Uterus (tissue), 2 donors: Measurements from ENCODE around the gene ARVCF.

ENCODE experiments used
- POLR2A ChIP-seq, 2 donors: fragments of 450-650 bp; IDR thresholded peaks; one replicate each; pipeline ENCODE4 v1.6.1; 2016; ENCODE audit warnings: antibody characterized with exemption in 2 of 2, mild to moderate bottlenecking in 1 of 2, moderate library complexity in 1 of 2
- TF ChIP-seq, protein P1 (sequence below), 4 experiments: fragments of 200-600 bp in 2 of 4; fragments of 450-650 bp in 2 of 4; sonication (generic) in 2 of 4; IDR thresholded peaks; one replicate each; pipeline ENCODE4 v1.5.1; 2016 to 2019; ENCODE audit warnings: antibody characterized with exemption in 4 of 4, mild to moderate bottlenecking in 2 of 4, moderate library complexity in 1 of 4

DNA sequence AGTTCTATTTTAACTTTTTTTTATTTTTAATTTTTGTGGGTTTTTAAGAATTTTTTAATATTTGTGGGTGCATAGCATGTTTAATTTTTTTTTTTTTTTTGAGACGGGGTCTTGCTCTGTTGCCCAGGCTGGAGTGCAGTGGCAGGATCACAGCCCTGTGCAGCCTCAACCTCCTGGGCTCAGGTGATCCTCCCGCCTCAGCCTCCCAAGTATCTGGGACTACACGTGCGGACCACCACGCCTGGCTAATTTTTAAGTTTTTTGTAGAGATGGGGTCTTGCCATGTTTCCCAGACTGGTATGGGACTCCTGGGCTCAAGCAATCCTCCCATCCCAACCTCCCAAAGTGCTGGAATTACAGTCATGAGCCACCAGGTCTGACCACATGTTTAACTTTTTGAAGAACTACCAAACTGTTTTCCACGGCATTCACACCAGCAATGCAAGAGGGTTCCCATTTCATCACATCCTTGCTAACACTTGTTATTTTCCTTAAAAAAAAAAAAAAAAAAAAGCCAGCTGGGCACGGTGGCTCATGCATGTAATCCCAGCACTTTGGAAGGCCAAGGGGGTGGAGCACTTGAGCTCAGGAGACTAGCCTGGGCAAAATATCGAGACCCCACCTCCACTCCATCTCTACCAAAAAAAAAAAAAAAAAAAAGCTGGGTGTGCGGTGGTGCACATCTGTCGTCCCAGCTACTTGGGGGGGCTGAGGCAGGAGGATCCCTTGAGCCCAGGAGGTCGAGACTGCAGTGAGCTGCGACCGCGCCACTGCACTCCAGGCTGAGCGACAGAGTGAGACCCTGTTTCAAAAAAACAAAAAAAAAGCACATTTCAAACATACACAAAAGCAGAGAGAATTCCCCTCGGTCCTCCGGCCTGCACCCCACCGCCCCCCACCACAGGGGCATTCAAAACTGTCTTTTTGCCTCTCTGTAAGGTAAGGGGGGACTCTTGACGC lies 58.3 kb downstream of the ARVCF start:
- TF ChIP-seq, protein P1, sequence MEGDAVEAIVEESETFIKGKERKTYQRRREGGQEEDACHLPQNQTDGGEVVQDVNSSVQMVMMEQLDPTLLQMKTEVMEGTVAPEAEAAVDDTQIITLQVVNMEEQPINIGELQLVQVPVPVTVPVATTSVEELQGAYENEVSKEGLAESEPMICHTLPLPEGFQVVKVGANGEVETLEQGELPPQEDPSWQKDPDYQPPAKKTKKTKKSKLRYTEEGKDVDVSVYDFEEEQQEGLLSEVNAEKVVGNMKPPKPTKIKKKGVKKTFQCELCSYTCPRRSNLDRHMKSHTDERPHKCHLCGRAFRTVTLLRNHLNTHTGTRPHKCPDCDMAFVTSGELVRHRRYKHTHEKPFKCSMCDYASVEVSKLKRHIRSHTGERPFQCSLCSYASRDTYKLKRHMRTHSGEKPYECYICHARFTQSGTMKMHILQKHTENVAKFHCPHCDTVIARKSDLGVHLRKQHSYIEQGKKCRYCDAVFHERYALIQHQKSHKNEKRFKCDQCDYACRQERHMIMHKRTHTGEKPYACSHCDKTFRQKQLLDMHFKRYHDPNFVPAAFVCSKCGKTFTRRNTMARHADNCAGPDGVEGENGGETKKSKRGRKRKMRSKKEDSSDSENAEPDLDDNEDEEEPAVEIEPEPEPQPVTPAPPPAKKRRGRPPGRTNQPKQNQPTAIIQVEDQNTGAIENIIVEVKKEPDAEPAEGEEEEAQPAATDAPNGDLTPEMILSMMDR (IDR thresholded peaks at IDR 0.05): no peak
- no peak for TF ChIP-seq POLR2A (IDR thresholded peaks at IDR 0.05)
